Medulla oblongata (tissue), 1 donor: ENCODE data around the gene VMA21.
A peak's percentile ranks its signal among the peaks of the same experiment; 100 is the strongest.

Experiments
- DNase-seq: peaks from one replicate; pipeline ENCODE4 v3.0.0-alpha.2; 2015; ENCODE audit errors: extremely low spot score

VMA21 gene

GRCh38 chrX:151396825-151397740 is at the start of gene VMA21:
Gene VMA21 (plus strand): TSS chrX:151397206. CDS start chrX:151397309, 103 bp downstream.
- DNase-seq: peak; percentile 67

- no peak for DNase-seq
Measured at GRCh38 chrX:151359341-151359740, 37.7 kb upstream of the VMA21 start.

- DNase-seq: peak; percentile 19
Measured at GRCh38 chrX:151359931-151360871, 36.8 kb upstream of the VMA21 start.

GRCh38 chrX:151363316-151363715 is 33.7 kb upstream of the VMA21 start:
- no peak for DNase-seq

GRCh38 chrX:151365579-151365978 is 31.4 kb upstream of the VMA21 start:
- no peak for DNase-seq

GRCh38 chrX:151370906-151371305 is 26.1 kb upstream of the VMA21 start:
- no peak for DNase-seq

- peak; percentile 21 for DNase-seq
Measured at GRCh38 chrX:151384807-151385206, 12.2 kb upstream of the VMA21 start.

GRCh38 chrX:151386838-151387459 is 10.1 kb upstream of the VMA21 start:
- no peak for DNase-seq

GRCh38 chrX:151391722-151392121 is 5.3 kb upstream of the VMA21 start:
- no peak for DNase-seq

- DNase-seq: no peak
Measured at GRCh38 chrX:151393514-151393913, 3.5 kb upstream of the VMA21 start.

- DNase-seq: peak; percentile 21
Measured at GRCh38 chrX:151396042-151396824, 773 bp upstream of the VMA21 start.

- DNase-seq: no peak
Measured at GRCh38 chrX:151397741-151398070, 700 bp downstream of the VMA21 start.

GRCh38 chrX:151398346-151398745 is 1.3 kb downstream of the VMA21 start:
- no peak for DNase-seq

GRCh38 chrX:151402719-151403390 is 5.8 kb downstream of the VMA21 start:
- no peak for DNase-seq

GRCh38 chrX:151416579-151416978 is 19.6 kb downstream of the VMA21 start:
- DNase-seq: no peak

GRCh38 chrX:151419782-151420181 is 22.8 kb downstream of the VMA21 start:
- DNase-seq: no peak

- DNase-seq: no peak
Measured at GRCh38 chrX:151424505-151424904, 27.5 kb downstream of the VMA21 start.

- DNase-seq: no peak
Measured at GRCh38 chrX:151448509-151448908, 51.5 kb downstream of the VMA21 start.

GRCh38 chrX:151458824-151459223 is 61.8 kb downstream of the VMA21 start:
- no peak for DNase-seq
